HepG2 (cell line): Measurements from ENCODE around the gene ANKRD11. TPM values are rescaled to one million over a fixed set of nuclear protein-coding genes. Genes with fewer than 3 reads are reported as not detected.

Experiments used
- ARID5B ChIP-seq: IDR thresholded peaks from 2 replicates; pipeline ENCODE4 v1.4.0; 2020; ENCODE audit warnings: mild to moderate bottlenecking, missing genetic modification reagents
- ATF2 ChIP-seq: sonication (generic); formaldehyde crosslinking; IDR thresholded peaks from 2 replicates; pipeline ENCODE4 v1.4.0; 2020; ENCODE audit warnings: missing genetic modification reagents
- ATRX ChIP-seq: sonication (generic); formaldehyde crosslinking; IDR thresholded peaks from 2 replicates; pipeline ENCODE4 v1.4.0; 2020; ENCODE audit warnings: missing genetic modification reagents, borderline replicate concordance
- EED ChIP-seq: sonication (generic); formaldehyde crosslinking; IDR thresholded peaks from 2 replicates; pipeline ENCODE4 v1.5.0; 2020; ENCODE audit warnings: mild to moderate bottlenecking, missing genetic modification reagents
- GFI1 ChIP-seq: sonication (generic); formaldehyde crosslinking; IDR thresholded peaks from 2 replicates; pipeline ENCODE4 v1.5.0; 2020; ENCODE audit warnings: missing genetic modification reagents, mild to moderate bottlenecking, borderline replicate concordance
- HNRNPH1 ChIP-seq: fragments of 200-400 bp; formaldehyde crosslinking; optimal IDR thresholded peaks from 2 replicates; pipeline ENCODE3; 2017; ENCODE audit warnings: mild to moderate bottlenecking, low read depth, low read length
- IKZF1 ChIP-seq: fragments of 450-650 bp; IDR thresholded peaks from 2 replicates; pipeline ENCODE4 v1.7.1; 2016
- NBN ChIP-seq: fragments of 450-650 bp; conservative IDR thresholded peaks from 2 replicates; pipeline ENCODE4 v1.6.1; 2017
- NFATC3 ChIP-seq: sonication (generic); formaldehyde crosslinking; IDR thresholded peaks from 2 replicates; pipeline ENCODE4 v1.5.1; 2020; ENCODE audit warnings: mild to moderate bottlenecking, missing genetic modification reagents
- NFKB2 ChIP-seq: sonication (generic); formaldehyde crosslinking; IDR thresholded peaks from 2 replicates; pipeline ENCODE4 v1.4.0; 2020; ENCODE audit warnings: missing genetic modification reagents, borderline replicate concordance
- NRL ChIP-seq: sonication (generic); formaldehyde crosslinking; IDR thresholded peaks from 2 replicates; pipeline ENCODE4 v1.5.0; 2020; ENCODE audit warnings: missing genetic modification reagents, mild to moderate bottlenecking, moderate library complexity, borderline replicate concordance
- PREB ChIP-seq: sonication (generic); formaldehyde crosslinking; IDR thresholded peaks from 2 replicates; pipeline ENCODE4 v1.4.0; 2020; ENCODE audit warnings: missing genetic modification reagents
- SMC3 ChIP-seq: IDR thresholded peaks from 2 replicates; pipeline ENCODE4 v1.6.1; 2011; ENCODE audit warnings: low read length, improper control_type of control experiment
- SNAPC4 ChIP-seq: sonication (generic); formaldehyde crosslinking; IDR thresholded peaks from 2 replicates; pipeline ENCODE4 v1.4.0; 2020; ENCODE audit warnings: mild to moderate bottlenecking, missing genetic modification reagents
- SRSF1 ChIP-seq: fragments of 200-400 bp; formaldehyde crosslinking; optimal IDR thresholded peaks from 2 replicates; pipeline ENCODE3; 2017; ENCODE audit warnings: mild to moderate bottlenecking, low read depth, low read length, moderate library complexity
- TBL1XR1 ChIP-seq: fragments of 150-350 bp; IDR thresholded peaks from 2 replicates; pipeline ENCODE4 v1.6.1; 2014; ENCODE audit warnings: borderline replicate concordance, low read length; ENCODE audit not compliant: partially characterized antibody
- ZNF224 ChIP-seq: sonication (generic); formaldehyde crosslinking; IDR thresholded peaks from 2 replicates; pipeline ENCODE4 v1.5.0; 2020; ENCODE audit warnings: mild to moderate bottlenecking, missing genetic modification reagents
- ZNF543 ChIP-seq: sonication (generic); formaldehyde crosslinking; IDR thresholded peaks from 2 replicates; pipeline ENCODE4 v1.4.0; 2020; ENCODE audit warnings: mild to moderate bottlenecking, missing genetic modification reagents
- polyA plus RNA-seq, 8 experiments: library from polyadenylated mRNA; depleted of rRNA in 3 of 8; stranded (reverse) in 7 of 8; unstranded in 1 of 8; fragments of >200 nt; fragmentation: Illumina TruSeq in 4 of 8; extraction: Trizol in 4 of 8; gene quantifications; 2 replicates each; pipeline versions ENCODE4 v1.2.1 to v1.2.3, GENCODE V29; 2011 to 2016; ENCODE audit warnings: low read depth in 4 of 8, missing spikeins in 1 of 8, mixed read lengths in 1 of 8; ENCODE audit not compliant: insufficient read depth in 1 of 8
- total RNA-seq, 5 experiments: library from RNA; depleted of rRNA; stranded (reverse); fragments of >200 nt; fragmentation: Illumina TruSeq; extraction: Trizol; gene quantifications; 2 replicates each; pipeline ENCODE4 v1.2.3, GENCODE V29; 2016; ENCODE audit warnings: low read depth in 1 of 5

The ANKRD11 gene
- total and polyA plus RNA-seq, 2 of the 13 experiments (the other 11 are each of a cell fraction or from before 2014, with no cell fraction given), result 21.4 to 38.4 TPM

GRCh38 chr16:89241187-89242007 is 249.0 kb downstream of the ANKRD11 start (continued):
- TF ChIP-seq SRSF1 (peak; percentile 6), ZNF224 (CRISPR knock-in tag) (peak; percentile 68; the same call in 1 of the 2 replicates), NBN (no peak), ZNF543 (CRISPR knock-in tag) (no peak; the same call in 1 of the 2 replicates), SMC3 (no peak), NRL (CRISPR knock-in tag) (peak; percentile 83; the same call in 1 of the 2 replicates), NFKB2 (peak; percentile 97; the same call in 1 of the 2 replicates), SNAPC4 (CRISPR knock-in tag) (peak; percentile 84; the same call in 1 of the 2 replicates), IKZF1 (no peak), ATF2 (CRISPR knock-in tag) (peak; percentile 80; the same call in 1 of the 2 replicates), PREB (CRISPR knock-in tag) (no peak; the same call in 1 of the 2 replicates), GFI1 (CRISPR knock-in tag) (peak; percentile 73; the same call in 1 of the 2 replicates), TBL1XR1 (no peak), ARID5B (CRISPR knock-in tag) (peak; percentile 46; the same call in 1 of the 2 replicates), NFATC3 (no peak), ATRX (CRISPR knock-in tag) (no peak), HNRNPH1 (peak; percentile 47), EED (CRISPR knock-in tag) (peak; percentile 96)
